Measurements from ENCODE around the gene KLF7. TPM values are rescaled to one million over a fixed set of nuclear protein-coding genes. Genes with fewer than 3 reads are reported as not detected.
A peak's percentile ranks its signal among the peaks of the same experiment; 100 is the strongest.

KLF7 gene
- total RNA-seq, 1 donor from 2014 or later: 35.8 TPM

DNA sequence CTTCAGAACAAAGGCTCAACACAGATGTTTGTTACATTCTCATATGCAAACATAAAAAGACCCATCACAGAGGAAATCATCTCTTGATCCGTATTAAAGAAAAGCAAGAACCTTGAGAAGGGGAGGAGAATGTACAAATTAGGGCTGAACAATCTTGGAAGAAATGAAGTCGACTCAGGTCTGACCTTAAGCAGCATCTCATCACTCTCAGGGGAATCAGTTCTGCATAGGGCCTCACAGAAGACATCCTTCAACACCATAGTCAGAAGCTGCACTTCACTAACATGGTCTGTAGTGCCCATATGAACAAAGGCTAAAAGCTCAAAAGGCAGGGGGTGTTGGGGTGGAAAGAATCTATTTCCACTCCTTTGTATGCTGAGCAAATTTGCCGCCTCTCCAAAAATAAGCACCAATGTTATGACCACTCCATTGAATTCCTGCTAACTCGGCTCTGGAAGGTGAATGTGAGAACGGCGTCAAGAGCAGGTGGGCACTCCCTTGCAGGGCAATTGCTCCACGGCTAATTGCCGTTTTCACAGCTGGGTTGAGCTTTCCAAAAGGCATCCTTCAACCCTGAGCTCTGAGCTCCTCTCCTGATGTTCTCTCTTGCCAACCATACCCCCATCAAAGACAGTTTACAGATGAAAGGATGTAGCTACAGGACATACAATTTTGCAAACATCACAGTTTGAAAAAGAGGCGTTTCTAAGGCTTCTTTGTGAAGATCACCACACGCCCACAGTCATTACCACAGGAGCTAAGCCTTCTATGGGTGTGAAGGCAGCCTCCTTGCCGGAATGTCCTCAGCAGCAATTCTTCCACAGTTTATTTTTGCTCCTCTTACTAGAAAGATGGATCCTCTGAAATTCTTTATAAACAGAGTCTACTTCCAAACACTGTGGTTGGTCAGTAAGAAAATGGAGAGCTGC lies 10.0 kb downstream of the KLF7 start:
- TF ChIP-seq POLR2A (IDR thresholded peaks at IDR 0.05): no peak
- TF ChIP-seq POLR2AphosphoS5 (IDR thresholded peaks at IDR 0.05; ENCODE audit: insufficient read depth in 1 of 2, low read depth in 1 of 2): no peak
- TF ChIP-seq, protein P1, sequence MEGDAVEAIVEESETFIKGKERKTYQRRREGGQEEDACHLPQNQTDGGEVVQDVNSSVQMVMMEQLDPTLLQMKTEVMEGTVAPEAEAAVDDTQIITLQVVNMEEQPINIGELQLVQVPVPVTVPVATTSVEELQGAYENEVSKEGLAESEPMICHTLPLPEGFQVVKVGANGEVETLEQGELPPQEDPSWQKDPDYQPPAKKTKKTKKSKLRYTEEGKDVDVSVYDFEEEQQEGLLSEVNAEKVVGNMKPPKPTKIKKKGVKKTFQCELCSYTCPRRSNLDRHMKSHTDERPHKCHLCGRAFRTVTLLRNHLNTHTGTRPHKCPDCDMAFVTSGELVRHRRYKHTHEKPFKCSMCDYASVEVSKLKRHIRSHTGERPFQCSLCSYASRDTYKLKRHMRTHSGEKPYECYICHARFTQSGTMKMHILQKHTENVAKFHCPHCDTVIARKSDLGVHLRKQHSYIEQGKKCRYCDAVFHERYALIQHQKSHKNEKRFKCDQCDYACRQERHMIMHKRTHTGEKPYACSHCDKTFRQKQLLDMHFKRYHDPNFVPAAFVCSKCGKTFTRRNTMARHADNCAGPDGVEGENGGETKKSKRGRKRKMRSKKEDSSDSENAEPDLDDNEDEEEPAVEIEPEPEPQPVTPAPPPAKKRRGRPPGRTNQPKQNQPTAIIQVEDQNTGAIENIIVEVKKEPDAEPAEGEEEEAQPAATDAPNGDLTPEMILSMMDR (IDR thresholded peaks at IDR 0.05): no peak
- intact Hi-C loops (cut with DNase I): no loop called here
- no peak for DNase-seq (ENCODE audit: extremely low spot score in 2 of 2)
- no peaks in the 10 kb centered on the region for H3K9me3 ChIP-seq
- H3K27ac ChIP-seq: no peak overlapping the region
- H3K36me3 ChIP-seq: no peaks in the 10 kb centered on the region
- no peak overlapping the region for H3K4me3 ChIP-seq
- H3K4me1 ChIP-seq: peaks cover 93% of the 10 kb centered on the region
- H3K27me3 ChIP-seq: no peaks in the 10 kb centered on the region

DNA sequence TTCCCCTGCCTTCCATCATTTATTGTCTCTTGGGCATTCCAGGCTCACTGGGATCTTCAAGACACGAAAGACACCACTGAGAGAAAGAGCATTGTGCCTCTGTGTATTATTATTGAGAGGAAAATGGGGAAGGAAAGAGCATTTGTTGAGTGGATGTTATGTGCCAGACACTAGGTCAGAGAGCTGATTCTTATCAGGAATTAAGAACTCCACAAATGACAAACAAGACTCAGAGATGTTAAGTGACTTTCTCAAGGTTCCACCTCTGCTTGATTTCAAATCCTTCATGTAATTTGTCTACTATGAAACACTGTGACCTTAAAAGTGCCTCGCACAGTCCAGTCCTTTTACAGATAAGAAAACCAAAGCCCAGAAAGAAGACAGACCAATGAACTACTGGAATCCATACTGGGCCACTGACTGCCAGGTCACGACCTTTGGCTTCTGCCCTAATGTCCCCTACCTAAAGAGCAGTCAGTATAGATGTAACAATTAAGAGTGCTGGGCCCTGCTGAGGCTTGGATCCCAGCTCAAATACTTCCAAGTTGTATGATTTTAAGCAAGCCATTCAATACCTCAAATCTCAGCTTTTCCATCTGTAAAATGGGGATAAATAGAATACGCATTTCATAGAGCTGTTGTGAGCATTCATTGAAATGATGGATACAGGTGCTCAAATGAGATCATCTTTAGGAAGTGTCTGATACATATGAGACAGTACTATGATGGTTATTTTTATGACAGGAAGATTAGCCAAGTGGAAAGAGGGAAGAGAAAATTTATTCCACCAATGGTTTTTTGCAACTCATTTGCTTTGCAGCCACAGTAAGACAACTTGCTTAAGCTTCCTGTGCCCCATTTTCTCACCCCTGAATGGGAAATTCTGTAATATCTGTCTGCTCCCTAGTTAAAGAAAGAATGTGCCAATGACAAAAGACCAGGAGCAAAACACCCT lies 10.9 kb downstream of the KLF7 start:
- peak overlapping the region; percentile 65 for H3K27ac ChIP-seq
- no peaks in the 10 kb centered on the region for H3K36me3 ChIP-seq
- intact Hi-C loops (cut with DNase I): no loop called here
- H3K4me3 ChIP-seq: no peak overlapping the region
- DNase-seq (ENCODE audit: extremely low spot score in 2 of 2): no peak
- no peaks in the 10 kb centered on the region for H3K9me3 ChIP-seq
- H3K27me3 ChIP-seq: no peaks in the 10 kb centered on the region
- H3K4me1 ChIP-seq: peaks cover 83% of the 10 kb centered on the region
- TF ChIP-seq, protein P1 (IDR thresholded peaks at IDR 0.05): no peak
- TF ChIP-seq POLR2A (IDR thresholded peaks at IDR 0.05) (no peak), POLR2AphosphoS5 (IDR thresholded peaks at IDR 0.05; ENCODE audit: insufficient read depth in 1 of 2, low read depth in 1 of 2) (no peak)

DNA sequence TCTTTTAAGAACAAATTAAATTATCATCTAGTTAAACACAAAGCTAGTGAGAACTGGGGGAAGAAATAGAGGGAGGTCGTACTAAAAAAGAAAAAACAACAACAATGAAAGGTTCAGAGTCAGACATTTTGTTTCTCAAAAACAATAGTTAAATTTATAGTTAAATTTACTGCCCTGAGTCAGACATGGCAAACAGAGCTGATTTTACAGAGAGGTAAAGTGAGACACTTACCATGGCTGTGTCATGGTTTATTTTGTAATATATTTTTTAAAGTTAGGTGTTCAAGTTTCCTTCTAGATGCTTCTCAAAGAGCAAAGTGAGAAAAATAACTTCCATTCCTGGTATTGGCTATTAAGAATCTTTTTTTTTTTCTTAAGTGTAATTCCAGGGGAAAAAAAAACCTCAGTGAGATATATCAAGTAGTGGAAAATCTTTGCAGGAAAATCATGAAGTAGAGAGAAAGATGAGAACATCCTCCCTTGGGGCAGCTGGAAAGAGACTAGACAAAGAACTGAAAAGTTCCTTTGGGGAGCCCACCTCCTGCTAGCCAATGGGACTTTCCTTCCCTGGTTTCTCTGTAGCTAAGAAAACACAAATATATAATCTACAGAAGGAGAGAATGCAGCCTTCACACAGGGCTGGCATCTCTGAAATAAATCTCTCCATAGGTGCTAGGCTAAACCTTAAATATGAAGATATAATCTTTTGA lies 12.3 kb downstream of the KLF7 start:
- H3K4me1 ChIP-seq: peaks cover 84% of the 10 kb centered on the region
- H3K36me3 ChIP-seq: no peaks in the 10 kb centered on the region
- no peak overlapping the region for H3K4me3 ChIP-seq
- H3K9me3 ChIP-seq: no peaks in the 10 kb centered on the region
- intact Hi-C loops (cut with DNase I): no loop called here
- TF ChIP-seq, protein P1 (IDR thresholded peaks at IDR 0.05): no peak
- no peak for TF ChIP-seq POLR2AphosphoS5 (IDR thresholded peaks at IDR 0.05; ENCODE audit: insufficient read depth in 1 of 2, low read depth in 1 of 2)
- TF ChIP-seq POLR2A (IDR thresholded peaks at IDR 0.05): no peak
- DNase-seq (ENCODE audit: extremely low spot score in 2 of 2): no peak
- H3K27me3 ChIP-seq: no peaks in the 10 kb centered on the region
- H3K27ac ChIP-seq: peak overlapping the region; percentile 65

DNA sequence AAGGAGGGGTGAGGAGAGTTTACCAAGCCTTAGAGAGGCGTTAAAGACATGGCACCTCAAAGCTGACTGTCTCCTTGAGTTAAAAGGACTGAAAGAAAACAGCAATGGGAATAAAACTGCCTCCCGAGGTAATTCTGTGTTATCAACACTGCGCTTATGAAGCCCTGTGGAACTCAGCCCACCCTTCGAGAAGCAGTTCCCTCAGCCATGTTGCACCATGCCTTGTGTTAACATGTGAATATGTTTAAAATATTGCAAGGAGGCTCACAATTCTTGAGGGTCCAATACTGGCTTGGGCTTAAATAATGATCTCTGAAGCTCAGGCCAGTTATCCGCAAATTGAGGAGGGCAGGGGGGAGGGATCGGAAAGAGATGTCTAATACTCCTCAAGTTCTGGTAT lies 14.7 kb downstream of the KLF7 start:
- DNase-seq (ENCODE audit: extremely low spot score in 2 of 2): no peak
- Histone ChIP-seq H3K36me3 (no peaks in the 10 kb centered on the region), H3K9me3 (no peaks in the 10 kb centered on the region), H3K27me3 (no peaks in the 10 kb centered on the region), H3K4me3 (no peak overlapping the region), H3K27ac (peak overlapping the region; percentile 58), H3K4me1 (peaks cover 83% of the 10 kb centered on the region)
- intact Hi-C loops (cut with DNase I): no loop called here
- TF ChIP-seq, protein P1 (IDR thresholded peaks at IDR 0.05): no peak
- no peak for TF ChIP-seq POLR2AphosphoS5 (IDR thresholded peaks at IDR 0.05; ENCODE audit: insufficient read depth in 1 of 2, low read depth in 1 of 2)
- no peak for TF ChIP-seq POLR2A (IDR thresholded peaks at IDR 0.05)
